Right lobe of liver (tissue), 6 donors: ENCODE results near the gene ERC2. TPM values are rescaled to one million over a fixed set of nuclear protein-coding genes. Genes with fewer than 3 reads are reported as not detected.

Experiments
- ATAC-seq, 4 donors: fragments of 200-7000 bp; cut with Tn5 transposase; one replicate each; pipeline ENCODE4 v1.9.1; 2020; ENCODE audit warnings: mild to moderate bottlenecking in 4 of 4, moderate library complexity in 4 of 4
- DNase-seq, 3 donors: peaks; one replicate each; pipeline ENCODE4 v3.0.0-alpha.2; 2020
- H3K27ac ChIP-seq, 3 donors: fragments of 200-600 bp; one replicate each; pipeline ENCODE4 v1.8.0; 2022
- H3K27me3 ChIP-seq, 2 donors: fragments of 200-600 bp; one replicate each; pipeline ENCODE4 v1.8.0; 2022
- H3K36me3 ChIP-seq, 4 donors: fragments of 200-600 bp; sonication (generic) in 1 of 4; one replicate each; pipeline versions ENCODE4 v1.5.1 to v1.8.0; 2017 to 2022; ENCODE audit warnings: control low read depth in 1 of 4
- H3K4me1 ChIP-seq, 4 donors: fragments of 200-600 bp; sonication (generic) in 1 of 4; one replicate each; pipeline versions ENCODE4 v1.5.1 to v1.8.0; 2017 to 2022; ENCODE audit warnings: control low read depth in 1 of 4
- H3K4me3 ChIP-seq, 3 donors: fragments of 200-600 bp; one replicate each; pipeline ENCODE4 v1.8.0; 2022
- H3K9me3 ChIP-seq, 4 donors: fragments of 200-600 bp; sonication (generic) in 1 of 4; one replicate each; pipeline versions ENCODE4 v1.5.1 to v1.8.0; 2017 to 2022; ENCODE audit warnings: control low read depth in 1 of 4
- CTCF ChIP-seq, 4 donors: fragments of 200-600 bp in 3 of 4; fragments of 450-650 bp in 1 of 4; IDR thresholded peaks; one replicate each; pipeline versions ENCODE4 v1.5.1 to v1.8.0; 2016 to 2022; ENCODE audit warnings: antibody characterized with exemption in 4 of 4, mild to moderate bottlenecking in 2 of 4
- POLR2A ChIP-seq: fragments of 450-650 bp; IDR thresholded peaks from one replicate; pipeline ENCODE4 v1.6.1; 2017; ENCODE audit warnings: antibody characterized with exemption, mild to moderate bottlenecking
- WGBS: methylation state at CpG from one replicate; pipeline ENCODE4 v1.1.6; 2018; ENCODE audit warnings: low coverage, low lambda C conversion rate; ENCODE audit not compliant: insufficient coverage; ENCODE audit errors: missing lambda C conversion rate; 5-methylcytosine and 5-hydroxymethylcytosine counted together
- intact Hi-C, 2 donors: fragments of 100-400 bp; cut with DNase I; formaldehyde crosslinking; loops; one replicate each; pipeline versions ENCODE4 v1.11.2 to v1.14.1; 2022
- total RNA-seq, 6 experiments: library from RNA; depleted of rRNA in 2 of 6; stranded (reverse); fragments of >200 nt in 2 of 6; fragmentation: NEBNext Ultra II Directional in 3 of 6; extraction: Animal tissue kit (Norgen Biotek cat#: 25700) in 3 of 6; gene quantifications; one replicate each; pipeline versions ENCODE4 v1.1.0 to v1.2.4, GENCODE V29; 2016 to 2023
- donor health status: DM: no; HTN: yes; CAD: no.
- donor health status: DM: no; HTN: no; CAD: no.
- donor health status: DM: no; HTN: no; CAD: no.
- donor health status: DM: no; HTN: yes; CAD: no.
- donor health status: DM: no; HTN: yes; CAD: no.

ERC2 gene
- total RNA-seq, 6 experiments from 2014 or later, result not detected

GRCh38 chr3:56309465-56309864, 158.8 kb downstream of the ERC2 start:
- no peaks in the 10 kb centered on the region for H3K27me3 ChIP-seq
- intact Hi-C loops, result no loop called here

GRCh38 chr3:56308471-56308870, 159.8 kb downstream of the ERC2 start:
- no peak for ATAC-seq
- no peak for DNase-seq
- Histone ChIP-seq H3K9me3 (no peaks in the 10 kb centered on the region), H3K27ac (no peak overlapping the region), H3K27me3 (no peaks in the 10 kb centered on the region), H3K36me3 (no peaks in the 10 kb centered on the region), H3K4me1 (no peaks in the 10 kb centered on the region), H3K4me3 (no peak overlapping the region)
- TF ChIP-seq CTCF (IDR thresholded peaks at IDR 0.05) (no peak), POLR2A (no peak)
- intact Hi-C loops, result no loop called here
- WGBS, result 31% methylated on average over 2 of the region's 2 CpGs

More at GRCh38 chr3:56309465-56309864, 158.8 kb downstream of the ERC2 start:
- Histone ChIP-seq H3K4me1 (no peaks in the 10 kb centered on the region), H3K36me3 (no peaks in the 10 kb centered on the region), H3K9me3 (no peaks in the 10 kb centered on the region), H3K4me3 (no peak overlapping the region), H3K27ac (no peak overlapping the region)
- peak in 1 of 4 donors; percentile 26 for ATAC-seq
- TF ChIP-seq CTCF (IDR thresholded peaks at IDR 0.05), result no peak
- TF ChIP-seq POLR2A, result no peak
- WGBS, result 81% methylated on average over 3 of the region's 3 CpGs
- DNase-seq, result no peak

- Histone ChIP-seq H3K27ac (no peak overlapping the region), H3K9me3 (no peaks in the 10 kb centered on the region), H3K4me3 (no peak overlapping the region), H3K36me3 (no peaks in the 10 kb centered on the region), H3K4me1 (no peaks in the 10 kb centered on the region), H3K27me3 (no peaks in the 10 kb centered on the region)
- 47% methylated on average over 1 of the region's 1 CpG for WGBS
- ATAC-seq (no peak), DNase-seq (no peak)
- TF ChIP-seq POLR2A (no peak), CTCF (IDR thresholded peaks at IDR 0.05) (no peak)
- intact Hi-C loops, result no loop called here
Measured at GRCh38 chr3:56304069-56304468, 164.2 kb downstream of the ERC2 start.

GRCh38 chr3:56303487-56303886, 164.8 kb downstream of the ERC2 start:
- Histone ChIP-seq H3K4me3 (no peak overlapping the region), H3K9me3 (no peaks in the 10 kb centered on the region), H3K4me1 (no peaks in the 10 kb centered on the region), H3K27ac (no peak overlapping the region), H3K27me3 (no peaks in the 10 kb centered on the region), H3K36me3 (no peaks in the 10 kb centered on the region)
- ATAC-seq, result peak; percentile 58 to 87 (median 74)
- DNase-seq, result no peak
- TF ChIP-seq POLR2A (no peak), CTCF (IDR thresholded peaks at IDR 0.05) (peak in 3 of 4 donors; percentile 21 to 32 (median 23))
- intact Hi-C loops, result no loop called here
- 21% methylated on average over 4 of the region's 5 CpGs for WGBS

GRCh38 chr3:56302417-56302816, 165.8 kb downstream of the ERC2 start:
- no peak for ATAC-seq
- TF ChIP-seq CTCF (IDR thresholded peaks at IDR 0.05) (peak in 3 of 4 donors; percentile 6 to 25 (median 16)), POLR2A (no peak)
- Histone ChIP-seq H3K4me1 (no peaks in the 10 kb centered on the region), H3K36me3 (no peaks in the 10 kb centered on the region), H3K9me3 (no peaks in the 10 kb centered on the region), H3K4me3 (no peak overlapping the region), H3K27me3 (no peaks in the 10 kb centered on the region), H3K27ac (no peak overlapping the region)
- intact Hi-C loops, result no loop called here
- 51% methylated on average over 2 of the region's 2 CpGs for WGBS
- DNase-seq, result no peak
